ENCODE results near the gene BCL11B.

DNA sequence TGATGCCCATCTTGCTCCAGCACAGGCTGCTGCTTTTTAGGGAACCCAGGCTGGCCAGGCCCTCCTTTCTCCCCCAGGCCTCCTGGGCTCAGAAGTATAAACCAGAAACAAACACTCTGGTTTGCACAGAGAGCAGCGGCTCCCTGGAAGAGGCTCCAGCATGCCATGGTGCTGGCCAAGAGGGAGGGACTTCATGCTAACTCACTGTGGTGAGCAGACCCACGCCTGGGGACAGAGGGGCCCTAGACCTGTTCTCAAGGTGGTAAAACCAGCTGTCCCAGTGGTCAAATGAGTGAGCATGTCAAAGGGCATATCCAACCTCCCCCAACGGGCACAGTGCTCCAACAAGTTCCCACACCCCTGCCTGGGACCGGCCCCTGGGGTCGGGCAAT lies 15.5 kb downstream of the BCL11B start:
- TF ChIP-seq NFIC (IDR thresholded peaks at IDR 0.05) (no peak), EP300 (IDR thresholded peaks at IDR 0.05; ENCODE audit: borderline replicate concordance) (no peak), YY1 (IDR thresholded peaks at IDR 0.05; ENCODE audit: low read depth) (no peak), RAD21 (IDR thresholded peaks at IDR 0.05; ENCODE audit: low read depth) (no peak), TAF1 (IDR thresholded peaks at IDR 0.05; ENCODE audit: low read depth) (no peak), CEBPB (IDR thresholded peaks at IDR 0.05) (no peak), TEAD4 (IDR thresholded peaks at IDR 0.05) (no peak), CREB1 (IDR thresholded peaks at IDR 0.05; ENCODE audit: low read depth) (no peak), FOXM1 (IDR thresholded peaks at IDR 0.05; ENCODE audit: borderline replicate concordance, low read depth) (no peak), ZBTB7A (IDR thresholded peaks at IDR 0.05; ENCODE audit: low read depth) (no peak)
- TF ChIP-seq, protein P1, sequence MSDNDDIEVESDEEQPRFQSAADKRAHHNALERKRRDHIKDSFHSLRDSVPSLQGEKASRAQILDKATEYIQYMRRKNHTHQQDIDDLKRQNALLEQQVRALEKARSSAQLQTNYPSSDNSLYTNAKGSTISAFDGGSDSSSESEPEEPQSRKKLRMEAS (IDR thresholded peaks at IDR 0.05): no peak

Measured in Ishikawa (cell line).